GM12892 (cell line): ENCODE results near the gene ERFE.

Source experiments
- POLR2A ChIP-seq: IDR thresholded peaks from 2 replicates; pipeline ENCODE4 v1.6.1; 2011; ENCODE audit warnings: low read depth, low read length, control low read depth
- POLR2AphosphoS5 ChIP-seq: IDR thresholded peaks from 2 replicates; pipeline ENCODE4 v1.6.1; 2011; ENCODE audit warnings: low read depth, low read length, control low read depth

DNA sequence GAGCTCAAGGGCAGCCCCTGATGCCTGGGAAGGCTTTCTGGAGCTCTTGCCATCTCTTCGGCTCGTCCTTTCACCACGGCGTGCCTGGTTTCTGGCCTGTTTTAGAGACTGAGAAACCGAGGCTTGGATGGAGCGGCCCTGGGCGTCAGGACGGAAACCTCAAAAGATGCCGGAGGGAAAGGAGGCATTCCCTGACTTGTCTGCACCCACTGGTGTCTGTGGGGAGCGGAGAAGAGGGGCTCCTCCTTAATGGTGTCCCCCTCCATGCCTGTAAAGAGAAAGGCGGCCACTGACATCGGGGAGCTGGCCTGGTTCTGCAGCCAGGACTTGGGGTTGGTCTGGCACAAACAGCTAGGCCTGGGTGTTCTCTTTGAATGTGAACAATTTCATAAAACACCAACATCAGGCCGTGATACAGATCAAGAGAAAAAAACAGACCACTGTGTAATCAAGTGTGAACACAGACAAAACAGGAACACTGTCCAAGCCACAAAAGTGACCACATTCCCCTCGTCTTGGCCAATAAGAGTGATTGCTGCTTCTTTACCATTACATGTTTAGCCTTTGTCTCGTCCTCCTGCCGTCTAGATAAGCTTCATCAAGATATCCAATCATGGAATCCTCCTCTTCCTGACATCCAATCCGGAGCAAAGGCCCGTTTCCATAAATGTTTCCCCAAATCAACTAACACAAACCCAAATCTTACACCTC is 45.4 kb downstream of the ERFE start:
- TF ChIP-seq POLR2A (no peak), POLR2AphosphoS5 (no peak)
